Kidney tubule cell (primary cell): Measurements from ENCODE around the gene GNE.
"Not testable (repeated sequence)": the region's sequence is repeated elsewhere in the genome, so short reads cannot be mapped to it uniquely, and the experiment has no call there.

Experiments
- DNase-seq: peaks from one replicate; pipeline ENCODE4 v3.0.0-alpha.2; 2018; ENCODE audit warnings: low spot score

The GNE gene

DNA sequence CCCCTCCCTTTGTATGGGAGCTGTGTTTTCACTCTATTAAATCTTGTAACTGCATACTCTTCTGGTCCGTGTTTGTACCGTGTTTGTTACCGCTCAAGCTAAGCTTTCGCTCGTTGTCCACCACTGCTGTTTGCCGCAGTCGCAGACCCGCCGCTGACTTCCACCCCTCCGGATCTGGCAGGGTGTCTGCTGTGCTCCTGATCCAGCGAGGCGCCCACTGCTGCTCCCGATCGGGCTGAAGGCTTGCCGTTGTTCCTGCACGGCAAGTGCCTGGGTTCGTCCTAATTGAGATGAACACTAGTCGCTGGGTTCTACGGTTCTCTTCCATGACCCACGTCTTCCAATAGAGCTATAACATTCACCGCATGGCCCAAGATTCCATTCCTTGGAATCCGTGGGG is 6.6 kb upstream of the GNE start:
- no peak for DNase-seq

DNA sequence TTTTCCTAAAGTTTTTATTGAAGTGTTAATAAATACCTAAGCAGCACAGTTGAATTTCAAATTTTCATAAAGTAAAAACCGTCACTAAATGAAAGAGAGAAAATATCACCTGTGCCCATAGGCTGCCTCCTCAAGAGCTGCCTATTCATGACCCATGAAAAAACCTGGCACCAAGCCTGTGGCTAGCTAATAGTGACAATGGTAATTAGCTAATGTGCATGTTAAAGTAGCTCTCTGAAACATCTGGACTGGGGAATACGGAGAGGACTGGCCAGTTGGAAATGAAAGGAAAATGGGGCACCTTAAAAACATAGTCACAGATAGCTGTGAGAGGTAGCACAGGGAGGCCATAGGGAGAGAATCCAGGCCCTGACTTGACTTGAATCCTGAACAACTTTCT is 5.4 kb upstream of the GNE start:
- no peak for DNase-seq

DNA sequence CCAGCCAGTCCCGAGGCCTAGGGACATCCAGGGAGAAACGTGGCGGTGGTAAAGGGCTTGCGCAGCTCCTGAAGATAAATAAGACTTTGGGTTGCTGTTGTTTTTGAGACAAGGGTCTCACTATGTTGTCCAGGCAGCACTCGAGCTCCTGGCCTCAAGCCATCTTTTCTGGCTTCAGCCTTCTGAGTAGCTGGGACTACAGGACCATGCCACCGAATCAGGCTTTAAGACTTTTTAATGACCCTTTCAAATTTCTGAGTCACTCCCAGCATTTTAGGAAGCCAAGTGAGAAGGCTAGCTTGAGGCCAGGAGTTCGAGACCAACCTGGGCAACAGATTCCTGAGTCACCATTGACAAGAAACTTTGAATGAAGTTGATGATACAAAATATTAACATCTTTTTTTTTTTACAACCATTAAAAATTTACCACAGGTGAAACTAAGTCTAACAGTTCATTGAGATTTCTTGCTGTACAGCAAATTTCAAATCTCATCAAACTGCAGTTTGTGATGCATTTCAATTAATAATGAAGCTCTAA is 817 bp upstream of the GNE start:
- DNase-seq, result peak; percentile 14

DNA sequence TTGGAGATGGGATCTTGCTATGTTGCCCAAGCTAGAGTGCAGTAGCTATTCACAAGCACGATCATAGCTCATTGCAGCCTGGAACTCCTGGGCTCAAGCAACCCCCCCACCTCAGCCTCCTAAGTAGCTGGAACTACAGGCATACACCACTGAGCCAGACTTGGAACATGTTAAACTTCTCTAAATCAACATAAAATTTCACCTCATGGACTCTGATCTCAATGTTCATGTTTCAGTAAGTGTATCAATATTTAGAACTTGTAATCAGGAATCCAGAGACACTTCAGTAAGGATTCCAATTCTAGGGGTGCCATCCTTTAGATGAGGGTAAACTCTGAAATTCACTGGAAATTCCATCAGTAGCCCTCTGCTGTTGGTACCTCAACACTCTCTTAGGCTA is 6.8 kb downstream of the GNE start:
- DNase-seq, result no peak

DNA sequence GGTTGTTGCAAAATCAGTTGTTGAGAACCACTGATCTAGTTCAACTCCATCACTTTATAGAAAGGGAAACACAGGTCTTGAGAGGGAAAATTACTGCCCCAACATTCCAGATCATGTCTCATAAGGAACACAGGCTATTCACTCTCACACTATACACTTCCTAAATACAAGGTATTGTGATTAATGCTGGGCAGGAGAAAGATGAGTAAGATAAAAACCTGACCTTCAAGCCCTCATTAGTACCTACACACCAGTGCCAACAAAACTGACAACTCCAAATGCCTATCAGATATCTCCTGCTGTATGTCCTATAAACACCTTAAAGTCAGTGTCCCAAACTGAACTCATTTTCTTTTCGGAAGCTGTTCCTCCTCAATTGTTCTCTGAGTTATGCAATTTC is 8.2 kb downstream of the GNE start:
- peak; percentile 38 for DNase-seq

DNA sequence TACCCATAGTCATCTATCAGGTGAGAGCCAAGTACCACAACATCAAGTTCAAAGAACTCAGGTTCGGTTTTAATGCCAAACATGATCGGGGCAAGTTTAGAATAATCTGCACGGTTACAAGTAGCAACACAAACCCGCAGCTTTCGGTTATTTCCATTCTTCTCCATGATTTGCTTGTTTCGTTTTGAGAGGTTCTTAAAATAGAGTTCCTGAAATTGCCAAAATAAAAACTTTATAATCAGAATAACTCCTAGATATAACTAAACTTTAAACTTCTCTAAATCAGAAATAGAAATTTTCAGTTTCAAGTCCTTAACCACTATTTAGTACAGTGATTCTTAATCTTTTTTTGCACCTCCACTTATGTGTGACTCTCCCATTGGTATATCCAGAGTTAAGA is 9.1 kb downstream of the GNE start:
- DNase-seq, result no peak

DNA sequence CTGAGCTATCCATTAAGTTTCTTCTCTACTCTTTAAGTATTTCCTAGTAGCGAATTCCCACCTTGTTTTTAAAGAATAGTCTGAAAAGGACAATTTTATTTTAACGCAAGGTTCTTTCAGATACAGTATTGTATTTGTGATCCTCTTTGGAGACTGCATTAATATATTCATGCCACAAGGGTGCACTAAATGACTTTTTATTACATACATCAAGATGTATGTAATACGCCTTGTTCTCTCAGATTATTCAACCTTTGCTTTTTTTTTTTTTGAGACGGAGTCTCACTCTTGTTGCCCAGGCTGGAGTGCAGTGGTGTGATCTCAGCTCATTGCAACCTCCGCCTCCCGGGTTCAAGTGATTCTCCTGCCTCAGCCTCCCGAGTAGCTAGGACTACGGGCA is 10.2 kb downstream of the GNE start:
- DNase-seq, result peak; percentile 22

DNA sequence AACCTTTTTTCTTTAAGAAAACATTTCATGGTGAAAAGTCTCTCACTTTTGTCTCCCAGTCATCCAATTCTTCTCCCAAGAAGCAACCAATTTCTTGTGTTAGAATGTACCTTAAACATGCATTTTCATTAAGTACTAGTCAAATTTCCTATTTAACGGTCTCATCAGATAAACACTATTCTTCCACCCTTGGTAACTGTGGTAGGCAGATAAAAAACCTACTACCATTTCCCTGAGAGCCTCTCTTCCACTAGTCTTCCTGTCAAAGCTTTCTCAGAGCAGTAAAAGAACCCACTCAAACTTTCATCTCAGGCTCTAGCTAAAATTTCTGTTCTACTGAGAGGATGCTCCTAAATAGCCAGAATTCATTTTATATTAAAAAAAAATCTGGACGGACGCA is 10.9 kb downstream of the GNE start:
- DNase-seq, result no peak

DNA sequence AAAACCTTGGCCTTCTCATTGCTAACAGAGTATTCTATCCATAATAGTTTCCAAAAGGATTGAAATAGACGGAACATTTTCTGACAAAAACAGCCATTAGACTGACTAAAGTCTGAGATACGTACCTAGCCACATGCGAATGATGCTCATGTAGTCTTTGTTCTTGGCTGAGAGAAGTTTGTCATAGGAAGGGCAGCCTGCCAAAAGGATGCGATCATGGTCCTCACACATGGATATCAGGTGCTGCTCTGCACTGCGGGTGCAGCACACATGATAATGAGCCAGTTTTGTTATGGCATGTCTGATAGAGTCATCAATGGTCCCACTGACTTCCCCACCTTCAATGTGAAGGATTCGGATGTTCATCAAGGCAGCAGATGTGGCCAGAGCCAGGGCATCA is 12.3 kb downstream of the GNE start:
- DNase-seq, result no peak

DNA sequence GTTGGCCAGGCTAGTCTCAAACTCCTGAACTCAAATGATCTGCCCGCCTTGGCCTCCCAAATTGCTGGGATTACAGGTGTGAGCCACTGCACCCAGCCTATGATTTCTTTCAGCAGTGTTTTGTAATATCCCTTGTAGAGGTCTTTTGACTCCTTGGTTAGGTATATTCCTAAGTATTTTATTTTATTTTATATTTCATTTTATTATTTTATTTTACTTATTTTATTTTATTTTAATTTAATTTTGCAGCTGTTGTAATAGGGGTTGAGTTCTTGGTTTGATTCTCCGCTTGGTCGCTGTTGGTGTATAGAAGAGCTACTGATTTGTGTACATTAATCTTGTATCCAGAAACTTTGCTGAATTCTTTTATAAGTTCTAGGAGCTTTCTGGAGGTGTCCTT is 18.6 kb downstream of the GNE start:
- not testable (repeated sequence) for DNase-seq

DNA sequence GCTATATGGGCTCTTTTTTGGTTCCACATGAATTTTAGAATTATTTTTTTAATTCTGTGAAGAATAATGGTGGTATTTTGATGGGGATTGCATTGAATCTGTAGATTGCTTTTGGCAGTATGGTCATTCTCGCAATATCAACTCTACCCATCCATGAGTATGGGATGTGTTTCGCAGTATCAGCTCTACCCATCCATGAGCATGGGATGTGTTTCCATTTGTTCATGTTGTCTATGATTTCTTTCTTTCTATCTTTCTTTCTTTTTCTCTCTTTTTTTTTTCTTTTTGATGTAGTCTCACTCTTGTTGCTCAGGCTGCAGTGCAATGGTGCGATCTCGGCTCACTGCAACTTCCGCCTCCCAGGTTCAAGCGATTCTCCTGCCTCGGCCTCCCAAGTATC is 19.0 kb downstream of the GNE start:
- DNase-seq, result not testable (repeated sequence)

DNA sequence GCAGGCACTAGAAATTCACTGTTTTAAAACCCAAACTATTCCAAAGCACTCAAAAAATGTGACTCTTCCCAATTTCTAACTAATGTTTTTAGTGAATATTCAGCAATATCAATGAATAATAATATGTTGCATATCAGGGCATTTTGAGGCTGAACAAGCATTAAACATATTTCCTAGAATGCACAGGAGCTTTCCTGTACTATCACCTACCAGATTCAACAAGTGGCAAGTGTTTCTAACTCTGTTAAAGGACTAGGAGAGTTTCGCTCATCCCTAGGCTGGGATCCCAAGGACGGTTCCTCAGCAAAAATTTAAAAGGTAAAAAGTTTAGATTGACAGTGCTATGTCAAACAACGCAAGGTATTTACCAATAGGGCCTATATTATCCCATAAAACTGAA is 21.0 kb downstream of the GNE start:
- DNase-seq, result no peak

DNA sequence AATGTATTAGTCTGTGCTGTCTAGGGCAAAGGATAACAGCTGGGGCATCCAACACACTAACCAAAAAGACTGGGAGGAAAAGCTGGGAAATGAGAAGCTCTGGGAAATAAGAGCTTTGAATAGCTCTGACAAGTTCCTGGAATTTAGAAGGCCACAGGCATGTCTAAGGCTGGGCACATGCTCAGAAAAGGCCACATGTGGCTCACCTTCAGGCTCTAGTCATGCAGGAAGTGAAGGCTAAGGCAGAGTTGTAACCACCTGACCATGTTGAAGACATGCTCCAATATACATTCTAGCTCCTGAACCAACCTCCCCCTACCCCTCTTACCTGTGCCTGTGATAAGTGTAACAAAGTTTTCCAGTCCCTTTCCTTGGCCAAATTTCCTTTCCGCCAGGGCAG is 35.8 kb downstream of the GNE start:
- peak; percentile 78 for DNase-seq

DNA sequence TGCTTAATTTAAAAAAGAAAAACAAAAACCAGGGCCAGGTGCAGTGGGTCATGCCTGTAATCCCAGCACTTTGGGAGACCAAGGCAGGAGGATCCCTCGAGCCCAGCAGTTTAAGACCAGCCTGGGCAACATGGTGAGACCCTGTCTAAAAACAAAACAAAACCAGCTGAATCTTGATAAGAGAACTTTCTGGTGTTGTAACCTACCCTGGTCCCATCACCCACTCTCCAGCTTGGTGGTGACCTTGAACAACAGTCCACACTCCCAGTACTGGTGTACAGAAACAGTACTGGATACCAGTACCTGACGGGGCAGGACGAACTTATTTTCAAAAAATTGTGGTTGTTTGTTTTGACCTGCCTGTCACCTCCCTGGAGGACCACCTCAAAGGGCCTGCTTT is 36.6 kb downstream of the GNE start:
- DNase-seq, result no peak

DNA sequence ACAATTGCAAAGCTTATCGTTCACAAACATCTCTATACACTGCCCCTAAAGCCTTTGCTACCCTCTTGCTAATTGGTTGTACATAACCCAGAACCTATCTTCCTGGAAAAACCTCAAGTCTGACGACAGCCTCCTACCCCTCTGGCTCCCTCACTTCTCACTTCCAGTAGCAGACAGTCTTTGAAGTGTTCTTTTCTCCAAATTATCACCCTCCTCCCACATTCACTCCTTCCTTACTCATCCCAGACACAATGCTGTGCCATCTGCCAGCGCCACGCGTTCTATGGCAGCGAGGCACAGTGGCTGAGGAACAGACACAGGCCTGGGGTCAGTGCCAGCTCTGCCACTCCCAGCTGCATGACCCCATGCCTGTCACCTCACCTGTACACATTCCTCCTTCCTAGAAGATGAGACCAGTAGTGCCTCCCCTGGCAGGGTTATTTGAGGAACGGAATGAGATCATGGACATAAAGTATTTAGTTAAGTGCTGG is 39.8 kb downstream of the GNE start:
- DNase-seq, result peak; percentile 91

DNA sequence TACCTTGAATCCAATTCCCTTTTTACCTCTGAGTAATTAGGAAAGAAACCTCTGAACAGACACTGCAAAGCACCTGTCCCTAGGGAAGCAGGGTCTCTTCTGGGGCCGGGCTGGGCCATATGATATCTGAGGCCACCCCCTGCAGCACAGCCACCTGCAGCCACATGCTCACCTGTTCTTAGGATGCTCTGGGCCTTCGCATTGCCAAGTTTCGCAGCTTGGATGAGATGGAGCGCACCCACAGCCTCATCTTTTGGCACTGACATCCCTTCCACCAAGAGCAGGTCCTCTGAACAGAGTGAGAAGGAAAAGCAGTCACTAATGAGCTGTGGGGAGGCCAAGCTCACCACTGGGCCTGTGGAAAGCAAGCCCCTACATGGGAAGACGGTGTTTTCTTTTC is 40.2 kb downstream of the GNE start:
- no peak for DNase-seq

DNA sequence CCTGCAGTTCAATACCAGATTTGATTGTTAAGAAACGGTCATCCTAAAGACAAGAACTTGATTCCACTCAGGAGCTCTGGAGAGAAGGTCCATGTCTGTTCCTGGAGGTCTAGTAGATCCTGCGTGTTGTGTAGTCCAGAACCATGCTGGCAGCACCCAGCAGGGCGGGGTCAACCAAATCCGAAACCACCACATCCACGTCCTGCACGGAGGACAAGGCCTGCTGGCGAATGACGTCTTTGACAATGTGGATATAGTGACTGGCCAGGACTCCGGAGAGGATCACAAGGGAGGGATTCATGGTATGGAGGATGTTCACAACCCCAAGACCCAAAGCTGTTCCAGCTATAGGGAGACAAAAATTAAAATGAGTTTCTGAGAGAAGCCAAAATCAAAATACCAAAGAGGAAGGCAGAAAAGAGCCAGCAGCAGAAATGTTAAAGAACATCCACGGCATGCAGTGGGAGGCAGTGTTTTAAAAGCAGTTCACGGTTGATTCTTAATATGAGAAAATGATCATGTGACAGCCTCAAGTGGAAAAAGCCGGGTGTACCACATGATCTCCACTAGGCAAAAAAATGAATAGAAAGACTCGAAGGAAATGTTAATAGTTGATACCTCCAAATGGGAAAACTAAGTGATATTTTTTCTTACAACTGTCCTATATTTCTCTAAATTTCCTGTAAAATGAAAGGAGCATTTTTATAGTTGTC is 40.8 kb downstream of the GNE start:
- DNase-seq, result no peak

DNA sequence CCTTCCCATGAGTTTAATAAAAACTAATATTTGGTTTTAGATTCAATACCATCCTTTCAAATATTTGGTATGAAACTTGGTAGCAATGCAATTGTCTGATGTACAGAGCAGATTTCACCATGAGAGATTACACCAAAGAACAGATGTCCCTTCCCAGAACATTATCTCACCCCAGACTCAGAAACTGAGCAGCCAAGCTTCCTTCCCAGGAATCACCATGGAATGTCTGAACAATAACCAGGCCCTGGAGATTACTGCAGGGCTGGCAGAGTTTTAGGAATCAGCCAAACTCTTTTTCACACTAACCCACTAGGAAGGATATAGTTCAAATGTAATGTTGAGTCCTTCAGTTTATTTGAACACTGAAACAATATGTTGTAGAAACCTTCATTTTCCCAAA is 43.7 kb downstream of the GNE start:
- no peak for DNase-seq

DNA sequence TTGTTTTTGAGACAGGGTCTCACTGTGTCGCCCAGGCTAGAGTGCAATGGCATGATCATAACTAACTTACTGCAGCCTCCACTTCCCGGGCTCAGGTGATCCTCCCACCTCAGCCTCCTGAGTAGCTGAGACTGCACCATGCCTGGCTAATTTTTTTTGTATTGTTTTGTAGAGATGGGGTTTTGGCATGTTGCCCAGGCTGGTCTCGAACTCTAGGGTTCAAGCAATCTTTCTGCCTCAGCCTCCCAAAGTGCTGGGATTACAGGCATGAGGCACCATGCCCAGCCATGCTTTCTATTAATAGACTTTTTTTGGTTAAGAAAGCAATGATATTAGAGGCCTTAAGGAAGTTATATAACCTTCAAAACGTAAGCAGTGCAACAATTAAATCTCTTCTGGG is 44.3 kb downstream of the GNE start:
- no peak for DNase-seq

DNA sequence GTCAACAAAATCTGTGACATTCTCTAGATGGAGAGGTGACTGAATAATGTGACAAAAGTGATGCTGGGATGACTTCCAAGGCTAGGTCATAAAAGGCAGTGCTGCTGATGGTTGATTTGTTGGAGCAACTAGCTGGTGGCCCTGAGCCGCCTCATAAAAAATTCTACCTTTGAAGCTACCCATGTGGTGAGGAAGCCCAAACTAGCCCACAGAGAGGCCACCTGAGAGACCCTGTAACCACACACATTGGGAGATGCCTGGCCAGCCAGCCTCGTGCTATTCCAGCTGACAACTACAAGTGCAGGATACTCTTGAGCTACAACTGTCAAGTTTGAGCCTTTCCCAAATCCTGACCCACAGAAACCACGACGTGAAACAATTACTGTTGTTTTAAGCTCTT is 44.9 kb downstream of the GNE start:
- no peak for DNase-seq

DNA sequence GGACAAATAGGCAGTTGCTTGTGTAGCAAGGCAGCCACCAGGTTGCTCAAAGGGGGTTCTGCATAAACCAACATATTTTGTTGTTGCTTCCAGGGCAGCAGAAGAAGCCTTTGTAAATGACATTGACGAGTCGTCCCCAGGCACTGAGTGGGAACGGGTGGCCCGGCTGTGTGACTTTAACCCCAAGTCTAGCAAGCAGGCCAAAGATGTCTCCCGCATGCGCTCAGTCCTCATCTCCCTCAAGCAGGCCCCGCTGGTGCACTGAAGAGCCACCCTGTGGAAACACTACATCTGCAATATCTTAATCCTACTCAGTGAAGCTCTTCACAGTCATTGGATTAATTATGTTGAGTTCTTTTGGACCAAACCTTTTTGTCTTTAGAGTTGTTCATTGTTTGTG is 46.7 kb downstream of the GNE start:
- no peak for DNase-seq

DNA sequence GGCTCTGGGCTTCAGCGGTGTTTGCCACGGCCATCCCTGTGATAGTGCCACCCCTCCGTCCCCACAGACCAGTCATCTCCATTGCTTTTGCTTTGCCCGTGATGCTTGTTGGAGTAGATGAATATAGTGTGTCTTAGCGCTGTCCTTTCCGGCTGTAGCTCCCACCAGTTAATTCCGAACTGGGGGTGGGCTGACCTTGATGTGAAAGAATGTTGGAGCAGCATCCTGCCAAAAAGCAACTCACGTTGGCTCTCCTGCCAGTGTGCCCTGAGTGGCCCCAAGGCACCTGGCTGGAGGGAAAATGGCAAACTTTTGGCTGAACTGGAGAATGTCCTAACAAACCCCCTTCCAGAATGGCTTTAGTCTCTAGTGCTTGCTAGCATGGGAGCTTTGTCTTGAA is 47.5 kb downstream of the GNE start:
- no peak for DNase-seq

DNA sequence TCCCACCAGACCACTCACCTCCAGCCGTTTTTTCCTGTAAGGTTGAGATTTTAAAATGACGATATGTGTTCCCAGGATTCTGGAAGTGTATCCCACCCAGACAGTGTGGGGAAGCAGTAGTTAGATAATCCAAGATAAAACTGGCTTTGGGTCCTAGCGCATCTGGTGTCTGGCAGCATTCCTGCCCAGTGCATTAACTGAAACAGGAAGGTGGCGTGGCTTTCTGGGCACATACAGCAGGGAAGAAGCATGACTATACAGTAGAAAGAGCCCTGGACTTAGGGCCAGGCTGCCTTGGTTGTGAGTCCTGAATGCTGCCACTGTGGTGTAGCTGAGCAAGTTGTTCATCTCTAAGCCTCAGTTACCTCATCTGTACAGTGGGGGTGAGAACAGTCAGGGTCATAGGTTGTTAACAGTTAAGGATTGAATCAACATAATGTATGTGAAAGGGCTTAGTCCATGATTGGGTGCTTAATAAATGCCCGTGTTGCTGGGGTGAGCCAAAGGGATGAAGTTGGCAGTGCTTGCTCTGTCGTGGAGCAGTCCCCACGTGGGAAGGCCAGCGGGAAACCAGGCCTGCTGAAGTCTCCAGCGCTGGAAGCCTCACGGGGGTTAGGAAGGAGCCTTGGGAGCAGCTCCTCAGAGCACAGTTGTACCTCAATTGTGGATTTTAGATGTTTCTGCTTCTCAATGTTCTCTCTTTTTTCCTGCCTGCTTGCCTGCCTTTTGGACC is 49.6 kb downstream of the GNE start:
- peak; percentile 15 for DNase-seq
